CD4-positive, alpha-beta T cell treated with Interleukin-15 for 1 hour (primary cell): ENCODE results near the gene TNFAIP2.

Experiments used
- DNase-seq: peaks from one replicate; pipeline ENCODE4 v3.0.0-alpha.2; 2020

Gene TNFAIP2, protein sequence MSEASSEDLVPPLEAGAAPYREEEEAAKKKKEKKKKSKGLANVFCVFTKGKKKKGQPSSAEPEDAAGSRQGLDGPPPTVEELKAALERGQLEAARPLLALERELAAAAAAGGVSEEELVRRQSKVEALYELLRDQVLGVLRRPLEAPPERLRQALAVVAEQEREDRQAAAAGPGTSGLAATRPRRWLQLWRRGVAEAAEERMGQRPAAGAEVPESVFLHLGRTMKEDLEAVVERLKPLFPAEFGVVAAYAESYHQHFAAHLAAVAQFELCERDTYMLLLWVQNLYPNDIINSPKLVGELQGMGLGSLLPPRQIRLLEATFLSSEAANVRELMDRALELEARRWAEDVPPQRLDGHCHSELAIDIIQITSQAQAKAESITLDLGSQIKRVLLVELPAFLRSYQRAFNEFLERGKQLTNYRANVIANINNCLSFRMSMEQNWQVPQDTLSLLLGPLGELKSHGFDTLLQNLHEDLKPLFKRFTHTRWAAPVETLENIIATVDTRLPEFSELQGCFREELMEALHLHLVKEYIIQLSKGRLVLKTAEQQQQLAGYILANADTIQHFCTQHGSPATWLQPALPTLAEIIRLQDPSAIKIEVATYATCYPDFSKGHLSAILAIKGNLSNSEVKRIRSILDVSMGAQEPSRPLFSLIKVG

DNA sequence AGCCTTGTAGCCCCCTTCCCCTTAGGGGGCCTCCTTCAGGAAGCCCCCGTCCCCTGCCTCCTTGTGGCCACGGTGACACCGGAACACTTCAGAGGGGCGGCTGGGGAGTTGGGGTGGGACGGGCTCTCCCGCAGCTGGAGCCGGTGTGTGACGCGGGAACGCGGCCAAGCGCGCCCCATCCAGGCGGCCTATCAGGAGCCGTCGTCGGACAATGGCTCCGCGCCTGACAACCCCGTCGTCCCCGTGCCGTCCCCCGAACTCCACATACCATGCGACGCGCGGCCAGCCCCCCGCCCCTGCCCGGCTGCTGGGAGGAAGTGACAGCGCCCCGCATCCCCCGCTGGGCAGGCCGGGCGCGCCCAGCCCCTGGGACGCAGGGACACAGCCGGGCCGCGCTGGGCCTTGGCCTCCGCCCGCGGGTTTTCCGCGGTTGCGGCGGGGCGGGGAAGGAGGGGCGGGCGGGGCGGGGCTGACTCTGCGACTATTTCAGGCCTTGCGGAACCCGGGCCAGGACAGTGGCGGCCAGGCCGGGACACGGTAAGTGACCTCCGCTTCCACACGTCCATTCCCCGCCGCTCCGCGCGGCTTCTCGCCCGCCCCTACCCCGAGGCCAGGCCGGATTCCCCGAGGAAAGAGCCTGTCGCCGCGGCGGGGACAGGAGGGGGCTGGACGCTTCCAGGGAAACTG is at the start of gene TNFAIP2:
Gene TNFAIP2, plus strand, starts transcription at position 515 of the 687 bp plus-strand sequence. CDS start 2,997 bp downstream, outside the sequence.
- DNase-seq = peak; percentile 56

DNA sequence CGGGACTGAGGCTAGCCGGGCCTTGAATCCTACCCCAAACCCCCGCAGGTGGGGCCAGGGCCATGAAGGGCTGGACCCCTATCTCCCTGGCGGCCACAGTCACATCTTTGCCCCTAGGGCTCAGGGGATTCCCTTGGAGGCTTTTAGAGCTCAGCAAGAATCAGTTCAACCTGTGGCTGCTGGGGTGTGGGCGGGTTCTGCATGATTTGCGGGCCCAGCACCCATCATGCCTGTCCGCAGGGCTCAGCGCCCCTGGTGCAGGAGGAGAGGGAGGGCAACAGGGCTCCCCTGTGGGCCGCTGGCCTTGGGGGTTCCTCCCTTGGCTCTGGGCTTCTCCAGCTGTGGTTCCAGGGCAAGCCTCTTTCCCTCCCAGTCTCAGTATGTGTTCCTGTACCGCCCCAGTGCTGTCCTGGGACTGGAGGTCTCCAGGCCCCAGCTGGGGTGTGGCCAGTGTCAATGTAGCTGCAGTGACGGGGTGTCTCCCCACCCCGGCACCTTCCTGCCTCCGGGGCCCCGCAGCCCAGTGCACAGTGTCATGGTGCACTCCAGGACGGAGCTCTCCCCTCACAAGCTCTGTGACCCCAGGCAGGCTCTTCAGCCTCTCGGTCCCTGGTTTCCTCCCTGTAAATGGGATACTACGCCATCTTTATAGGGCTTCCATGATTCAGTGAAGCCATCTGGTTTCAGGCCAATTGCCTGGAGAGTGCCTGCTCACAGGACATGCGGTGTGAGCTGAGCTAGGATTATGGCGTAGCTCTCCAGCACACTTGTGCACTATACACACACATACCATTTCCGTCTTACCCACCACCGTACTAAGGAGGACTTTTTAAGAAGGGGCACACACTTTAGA is 49.2 kb upstream of the TNFAIP2 start:
- no peak for DNase-seq

DNA sequence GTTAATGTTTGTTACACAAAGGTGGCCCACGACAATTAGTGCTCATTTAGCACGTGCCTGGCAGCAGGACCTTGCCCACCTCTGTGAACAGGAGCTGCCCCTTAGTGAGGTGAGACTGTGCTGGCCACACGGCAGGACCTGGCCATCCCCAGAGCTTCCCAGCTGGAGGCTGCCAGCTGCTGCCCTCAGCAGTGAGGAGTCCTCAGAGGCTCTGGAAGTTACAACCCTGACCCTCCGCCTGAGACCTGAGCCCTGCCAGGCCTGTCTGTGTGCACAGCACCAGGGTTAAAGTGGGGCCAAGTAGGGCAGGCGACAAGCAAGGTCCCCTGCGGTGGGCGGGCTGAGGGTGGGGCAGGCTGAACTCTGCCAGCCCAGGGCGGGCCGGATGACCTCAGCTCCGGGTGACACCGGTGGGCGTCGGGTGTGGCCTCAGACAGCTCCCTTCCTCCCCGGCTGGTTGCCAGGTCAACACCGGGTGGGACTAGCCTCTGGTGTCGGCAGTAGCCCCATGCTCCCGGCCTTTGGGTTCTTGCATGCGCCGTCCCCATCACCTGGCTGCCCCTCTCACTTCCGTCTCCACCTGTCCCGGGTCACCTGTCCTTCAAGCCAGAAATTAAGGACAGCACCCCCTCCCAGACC is 48.4 kb upstream of the TNFAIP2 start:
- DNase-seq = peak; percentile 41

DNA sequence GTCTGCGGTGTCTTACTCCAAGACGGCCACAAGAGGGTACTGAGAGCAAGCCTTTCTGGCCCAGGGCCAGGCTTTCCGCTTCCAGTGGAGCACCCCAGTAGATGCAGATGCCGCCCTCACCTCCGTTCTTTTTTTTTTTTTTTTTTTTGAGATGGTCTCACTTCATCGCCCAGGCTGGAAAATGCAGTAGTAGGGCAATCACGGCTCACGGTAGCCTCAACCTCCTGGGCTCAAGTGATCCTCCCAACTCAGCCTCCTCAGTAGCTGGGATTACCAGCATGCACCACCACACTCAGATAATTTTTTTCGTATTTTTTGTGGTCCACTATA is 44.9 kb upstream of the TNFAIP2 start:
- peak; percentile 78 for DNase-seq

DNA sequence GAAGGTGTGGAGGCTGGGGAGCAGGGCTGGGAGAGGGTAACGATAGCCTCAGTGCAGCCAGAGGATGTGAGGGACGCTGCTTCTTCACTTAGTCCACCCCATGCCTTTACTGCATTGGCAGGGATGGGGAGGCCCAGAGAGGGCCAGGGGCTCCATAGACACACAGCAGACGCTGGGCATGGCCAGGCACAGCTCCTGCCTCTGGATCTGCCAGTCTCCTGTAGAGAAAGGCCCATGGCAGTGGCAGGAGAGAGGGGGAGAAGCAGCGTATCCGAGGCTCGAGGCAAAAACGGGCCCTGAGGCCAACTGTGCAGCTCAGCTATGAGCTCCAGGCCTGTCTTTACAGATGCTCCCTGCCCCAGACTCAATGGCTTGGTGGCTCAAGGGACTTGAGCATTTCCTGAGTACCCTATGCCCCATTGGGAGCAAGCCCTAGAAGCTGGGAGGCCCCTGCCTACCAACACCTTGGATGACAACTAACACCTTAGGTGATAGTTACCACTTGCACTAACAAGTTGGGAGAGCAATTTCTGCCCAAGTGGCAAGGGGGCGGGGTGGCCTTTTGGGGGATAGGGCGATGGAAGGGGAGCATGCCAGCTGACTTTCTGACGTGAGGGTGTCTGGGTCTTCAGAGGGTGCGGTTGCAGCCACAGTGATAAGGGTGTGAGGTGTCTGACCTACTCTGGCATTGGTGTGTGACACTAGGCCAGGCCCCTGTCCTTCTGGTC is 44.2 kb upstream of the TNFAIP2 start:
- no peak for DNase-seq

DNA sequence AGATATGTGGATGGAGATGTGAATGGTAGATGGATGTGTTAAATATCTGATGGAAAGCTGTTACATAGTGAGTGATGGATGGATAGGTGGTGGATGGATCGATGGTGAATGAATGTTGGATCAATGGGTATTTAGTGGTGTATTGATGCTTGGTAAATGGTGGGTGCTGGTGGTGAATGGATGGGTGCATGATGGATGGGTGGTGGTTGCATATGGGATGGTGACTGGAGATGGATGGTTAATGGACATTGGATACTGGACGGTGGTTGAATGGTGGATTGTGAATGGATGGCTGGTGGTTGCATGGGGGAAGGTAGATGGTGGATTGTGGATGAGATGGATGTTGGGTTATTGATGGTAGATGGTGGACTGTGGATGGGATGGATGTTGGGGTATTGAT is 41.3 kb upstream of the TNFAIP2 start:
- DNase-seq = no peak

DNA sequence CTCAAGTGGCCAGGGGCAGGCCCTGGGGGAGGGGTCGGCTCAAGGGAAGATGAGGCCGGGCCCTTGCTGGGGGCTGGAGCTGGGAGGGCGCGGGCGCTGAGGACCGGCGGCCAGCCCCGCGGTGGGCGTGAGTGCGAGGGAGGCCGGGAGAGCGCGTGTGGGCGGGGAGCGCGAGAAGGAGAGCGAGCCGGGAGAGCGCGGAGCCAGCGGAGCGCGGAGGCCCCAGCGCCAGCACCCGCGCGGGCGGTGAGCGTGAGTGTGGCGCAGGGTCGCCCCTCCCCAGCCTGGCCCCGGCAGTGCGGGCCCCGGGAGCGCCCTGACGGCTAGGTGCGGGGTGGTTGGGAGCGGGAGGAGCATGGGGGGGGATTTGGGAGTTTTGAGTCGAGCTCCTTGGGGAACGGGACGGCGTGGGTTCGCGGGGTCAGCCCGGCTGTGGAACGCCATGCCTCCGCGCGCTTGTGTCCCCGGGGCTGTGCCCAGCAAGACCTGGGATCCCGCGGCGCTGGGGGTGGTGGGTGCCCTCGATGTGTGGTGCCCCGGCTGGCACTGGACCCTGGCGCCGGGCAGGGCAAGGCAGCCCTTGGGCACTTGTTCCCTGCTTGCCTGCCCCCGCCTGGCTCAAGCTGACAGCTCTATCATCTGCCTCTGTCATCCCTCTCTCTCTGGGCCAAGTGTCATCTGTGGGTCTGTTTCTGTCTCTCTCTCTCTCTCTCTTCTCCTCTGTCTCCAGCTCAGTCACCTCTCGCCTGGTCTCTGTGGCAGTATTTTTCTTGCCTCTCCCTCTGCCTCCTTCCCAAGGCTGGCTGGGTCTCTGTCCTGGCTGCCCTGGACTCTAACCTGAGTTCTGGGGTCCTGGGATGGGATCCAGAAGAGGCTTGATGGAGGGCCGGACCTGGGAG is 39.0 kb upstream of the TNFAIP2 start, which contains the start of gene LBHD2:
Gene LBHD2, plus strand, starts transcription at position 190 of the 899 bp plus-strand sequence. CDS start 1,803 bp downstream, outside the sequence.
- no peak for DNase-seq

DNA sequence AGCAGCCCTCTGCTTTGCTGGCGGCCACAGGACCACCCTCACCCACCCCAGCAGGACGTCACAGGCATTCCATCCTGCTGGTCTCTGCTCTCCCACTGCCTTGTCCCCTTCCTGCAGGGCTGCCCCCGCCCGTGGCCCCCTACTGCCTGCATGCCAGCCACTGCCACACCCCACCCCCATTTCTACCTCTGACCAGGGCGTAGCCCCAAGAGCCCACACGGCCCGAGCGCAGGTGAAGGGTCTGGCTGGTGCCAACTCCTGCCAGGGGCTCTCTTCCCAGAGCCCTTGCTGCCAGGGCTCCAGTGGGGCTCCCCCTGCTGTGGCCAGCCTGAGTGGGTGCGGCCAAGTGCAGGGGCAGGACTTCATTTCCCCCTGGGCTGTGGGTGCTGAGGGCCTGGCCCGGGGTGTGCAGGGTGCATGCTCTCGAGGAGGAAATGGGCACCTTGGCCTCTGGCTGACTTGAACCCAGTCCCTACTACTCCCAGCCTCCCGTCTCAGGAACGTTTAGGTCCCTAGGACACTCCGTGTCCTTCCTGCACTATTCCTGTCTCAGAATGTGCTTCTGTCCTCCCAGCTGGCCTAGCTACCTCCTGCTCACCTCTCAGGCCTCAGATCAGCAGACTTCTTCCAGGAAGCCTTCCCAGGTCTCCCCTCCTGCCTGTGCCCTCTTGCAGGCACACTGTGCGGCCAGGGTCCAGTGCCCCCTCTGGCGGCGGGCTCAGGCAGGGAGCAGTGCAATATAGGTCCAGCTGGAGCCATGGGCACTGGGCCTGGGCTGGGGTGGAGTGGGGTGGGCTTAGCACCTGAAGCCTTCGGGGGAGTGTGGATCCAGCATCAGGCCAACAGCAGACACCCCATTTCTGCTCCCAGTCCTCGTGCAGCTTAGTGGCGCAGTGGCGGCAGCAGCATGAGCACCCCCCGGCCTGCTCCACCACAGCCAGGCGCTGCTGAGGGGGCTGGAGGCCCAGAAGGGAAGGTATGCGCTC is 37.9 kb upstream of the TNFAIP2 start:
- DNase-seq = no peak

DNA sequence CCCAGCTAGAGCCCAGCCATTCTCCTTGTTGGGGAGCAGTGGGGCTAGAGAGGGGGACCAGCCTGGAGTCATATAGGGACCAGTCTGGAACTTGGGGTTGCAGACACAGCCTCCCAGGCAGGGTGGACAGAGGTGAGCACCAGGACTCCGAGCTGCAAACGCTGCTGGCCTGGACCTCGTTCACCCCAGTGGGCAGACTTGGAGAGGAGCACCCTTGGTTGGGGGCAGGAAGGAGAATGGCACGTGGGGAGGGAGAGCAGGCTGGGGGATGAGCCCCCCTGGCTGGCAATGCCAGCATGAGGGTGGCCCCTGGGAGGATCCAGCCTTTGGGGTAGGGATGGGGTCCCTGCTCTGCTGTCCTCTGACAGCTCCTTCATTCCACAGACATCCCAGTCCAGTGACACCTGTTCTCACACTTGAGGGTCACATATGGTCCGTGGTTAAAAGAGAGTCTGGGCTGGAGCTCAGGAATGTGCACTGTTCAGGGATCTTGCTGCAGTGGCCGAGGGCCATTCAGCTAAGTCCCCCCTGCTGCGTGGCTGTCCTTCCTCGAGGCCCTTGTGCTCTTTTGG is 36.4 kb upstream of the TNFAIP2 start:
- DNase-seq = no peak

DNA sequence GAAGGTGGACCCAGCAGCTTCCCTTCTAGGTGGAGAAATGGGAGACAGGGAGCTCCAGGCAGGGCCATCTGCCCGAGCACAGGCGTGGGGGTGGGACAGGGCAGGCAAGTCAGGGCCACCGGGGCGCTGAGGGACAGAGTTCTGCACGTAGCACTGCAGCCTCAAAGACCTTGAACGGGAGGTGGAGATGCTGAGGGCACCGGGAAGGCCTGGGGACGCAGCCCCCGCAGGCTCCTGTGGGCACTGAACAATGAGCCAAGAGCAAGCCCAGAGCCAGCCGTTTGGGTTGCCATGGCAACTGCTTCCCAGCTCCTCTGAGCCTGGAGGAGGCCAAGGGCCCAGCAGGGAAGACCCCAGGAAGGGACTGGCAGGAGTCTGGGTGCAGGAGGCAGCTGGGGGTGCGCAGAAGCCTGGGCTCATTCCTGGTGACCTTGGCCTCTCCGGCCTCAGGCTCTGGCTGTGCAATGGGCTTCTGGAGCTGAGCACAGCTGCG is 35.9 kb upstream of the TNFAIP2 start:
- DNase-seq = no peak

DNA sequence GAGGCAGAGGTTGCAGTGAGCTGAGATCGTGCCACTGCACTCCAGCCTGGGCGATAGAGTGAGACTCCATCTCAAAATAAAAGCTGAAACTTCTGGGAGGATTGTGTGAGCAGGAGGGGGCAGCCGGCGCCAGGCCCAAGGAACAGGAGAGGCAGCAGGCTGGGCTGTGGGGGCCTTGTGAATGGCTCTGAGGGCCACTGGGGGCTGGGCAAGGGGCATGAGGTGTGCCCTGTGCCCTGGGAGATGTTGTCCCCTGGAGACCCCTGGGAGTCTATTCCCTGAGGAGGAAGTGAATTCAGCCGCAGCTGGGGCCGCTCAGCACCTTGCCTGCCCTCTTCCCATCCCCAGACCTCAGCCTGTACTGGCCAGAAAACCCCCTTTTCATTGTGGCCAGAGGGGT is 34.3 kb upstream of the TNFAIP2 start:
- no peak for DNase-seq

DNA sequence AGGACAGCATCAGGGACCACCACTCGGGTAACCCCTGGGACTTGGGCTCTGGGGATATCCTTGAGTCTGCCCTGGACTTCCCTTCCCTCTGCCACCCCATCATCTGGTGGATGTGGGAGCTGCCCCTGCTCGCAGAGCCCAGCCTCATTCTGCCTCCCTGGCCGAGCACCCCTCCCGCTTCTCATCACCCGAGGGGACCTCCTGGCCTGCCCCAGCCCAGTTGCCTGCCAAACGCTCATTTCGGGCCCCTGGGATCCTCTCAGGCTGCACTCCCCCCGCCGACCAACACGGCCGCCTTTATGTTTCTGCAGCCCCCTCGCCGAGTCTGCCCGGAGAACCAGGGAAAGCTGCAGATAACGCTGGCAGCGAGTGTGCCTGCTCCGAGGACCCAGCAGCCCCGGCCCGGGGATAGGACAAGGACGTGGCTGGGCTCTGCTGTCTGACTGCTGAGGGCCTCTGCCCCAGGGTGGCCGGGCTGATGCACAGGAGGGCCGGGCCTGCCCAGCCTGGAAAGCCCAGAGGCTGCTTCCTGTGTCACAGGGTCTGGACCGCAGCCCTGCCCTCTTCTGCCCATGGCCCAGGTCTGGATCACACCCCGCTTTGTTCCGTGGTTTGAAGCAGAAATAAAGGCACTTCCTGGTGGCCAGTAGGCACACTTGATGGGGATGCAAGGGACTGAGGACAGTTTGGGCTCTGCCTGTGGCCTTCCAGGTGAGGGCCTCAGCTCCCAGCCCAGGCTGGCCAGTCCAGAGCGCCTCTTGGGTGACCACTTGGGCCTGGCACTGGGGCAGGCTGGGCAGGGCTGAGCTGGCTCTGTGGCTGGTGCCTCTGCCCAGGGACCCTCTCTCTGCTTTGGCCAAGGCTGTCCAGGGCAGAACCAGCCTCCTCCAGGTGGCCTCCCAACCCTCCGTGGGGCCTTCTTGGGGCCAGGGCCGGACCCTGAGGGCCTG is 33.6 kb upstream of the TNFAIP2 start:
- no peak for DNase-seq

DNA sequence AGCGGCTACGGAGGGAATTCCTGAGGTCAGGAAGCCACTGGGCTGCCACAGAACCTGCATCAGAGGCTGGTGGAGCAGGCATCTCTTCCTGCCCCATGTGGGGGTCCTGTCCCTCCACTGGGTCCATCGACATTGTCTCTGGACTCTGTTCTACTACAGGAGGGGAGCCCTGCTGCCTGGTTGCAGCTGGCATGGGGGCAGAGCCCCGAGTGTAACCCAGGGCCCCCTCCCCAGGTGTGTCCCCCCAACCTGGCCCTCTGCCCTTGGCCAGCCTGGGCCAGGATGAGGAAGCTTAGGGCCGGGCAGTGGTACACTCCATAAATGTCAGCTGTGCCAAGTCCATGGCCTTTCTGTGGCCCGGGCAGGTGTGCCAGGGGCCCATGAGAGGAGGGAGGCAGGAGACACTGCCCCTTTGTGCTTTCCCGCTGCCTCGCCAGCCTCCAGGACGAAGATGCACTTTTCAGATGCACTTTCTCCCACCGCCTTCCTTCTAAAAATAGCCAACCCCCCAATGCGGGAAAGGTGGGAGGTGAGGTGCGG is 32.7 kb upstream of the TNFAIP2 start:
- no peak for DNase-seq

DNA sequence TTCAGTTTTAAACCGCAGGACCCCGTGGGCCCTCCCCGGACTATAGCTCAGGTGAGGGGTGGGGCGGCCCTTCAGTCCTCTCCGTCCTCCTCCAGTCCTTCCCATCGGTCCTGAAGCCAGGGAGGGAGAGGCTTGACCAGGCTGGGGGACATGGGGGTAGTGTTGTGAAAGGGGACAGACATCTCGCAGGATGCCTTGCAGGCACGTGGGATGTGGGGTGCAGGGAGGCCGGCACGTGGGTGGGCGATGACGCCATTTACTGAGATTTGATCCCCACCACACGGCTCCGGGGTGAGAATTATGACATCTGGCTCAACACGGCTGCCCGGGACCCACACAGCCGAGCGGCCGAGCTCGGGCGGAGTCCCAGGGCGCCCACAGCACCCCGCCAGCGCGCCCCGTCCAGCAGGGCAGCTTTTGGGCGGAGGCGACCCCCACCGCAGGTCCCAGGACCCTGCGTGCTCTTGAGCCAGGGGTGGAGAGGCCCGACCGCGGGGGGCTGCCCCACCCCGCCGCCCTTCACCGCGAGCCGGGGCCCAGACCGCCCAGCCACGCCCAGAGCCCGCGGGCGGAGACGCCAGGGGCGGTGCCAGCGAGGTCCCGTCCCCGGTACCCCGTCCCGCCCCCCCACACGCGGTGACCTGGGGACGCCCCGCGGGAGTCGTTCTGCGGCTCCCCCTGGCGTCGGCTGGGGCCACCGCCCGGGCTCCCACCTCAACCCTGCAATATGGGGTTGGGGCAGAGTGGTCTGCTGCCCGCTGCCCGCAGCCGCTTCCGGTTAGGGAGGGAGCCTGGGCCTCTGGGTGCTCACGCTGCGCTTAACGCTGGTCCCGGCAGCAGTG is 32.0 kb upstream of the TNFAIP2 start:
- DNase-seq = peak; percentile 81

DNA sequence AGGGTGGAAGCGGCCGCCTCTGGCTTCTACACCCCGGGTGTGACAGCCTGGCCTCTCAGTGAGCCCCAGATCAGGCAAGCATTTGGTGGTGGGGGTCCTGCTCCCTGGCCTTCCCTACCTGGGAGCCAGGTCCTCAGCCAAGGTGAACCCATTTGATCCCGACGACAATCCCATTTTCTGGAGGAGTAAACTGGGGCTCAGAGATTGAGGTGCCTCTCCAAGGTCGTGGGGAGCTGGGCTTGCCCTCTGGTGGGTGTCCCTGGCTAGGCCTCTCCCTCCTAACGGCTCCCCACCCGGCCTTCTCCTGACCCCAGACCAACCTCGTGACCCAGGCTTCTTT is 31.4 kb upstream of the TNFAIP2 start:
- DNase-seq = no peak

DNA sequence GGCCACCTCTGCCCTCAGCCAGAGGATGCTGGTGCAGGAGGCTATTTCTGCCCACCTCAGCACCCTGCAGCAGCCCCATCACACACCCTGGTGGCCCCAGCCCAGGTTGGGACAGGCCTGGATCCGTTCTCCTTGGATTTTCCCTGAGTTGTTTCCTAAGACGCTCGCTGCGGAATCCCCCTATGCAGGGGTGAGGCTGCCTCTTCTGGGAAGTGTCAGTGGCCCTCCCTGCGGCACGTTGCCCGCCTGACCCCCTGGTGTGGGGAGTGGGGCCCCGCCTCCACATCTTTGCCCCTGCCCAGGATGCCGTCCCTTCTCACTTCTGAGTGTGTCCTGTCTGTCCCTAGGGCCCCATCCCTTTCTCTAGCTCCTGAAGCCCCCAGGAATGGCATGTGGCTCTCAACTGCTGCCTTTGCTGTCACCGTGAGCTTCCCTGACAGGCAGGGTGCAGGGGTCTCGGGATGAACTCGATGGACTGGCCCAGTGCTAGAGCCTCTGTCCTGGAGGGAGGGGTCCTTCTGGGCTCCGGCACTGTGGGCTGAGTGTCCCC is 29.3 kb upstream of the TNFAIP2 start:
- DNase-seq = no peak
